Stomach smooth muscle (tissue), 2 donors: ENCODE results near the gene C16orf92.
"Not testable (repeated sequence)": the region's sequence is repeated elsewhere in the genome, so short reads cannot be mapped to it uniquely, and the experiment has no call there.

Source experiments
- H3K27ac ChIP-seq: one replicate; pipeline ENCODE4 v1.7.0; 2013; ENCODE audit warnings: mild to moderate bottlenecking, low read length, inconsistent platforms
- H3K27me3 ChIP-seq, 2 donors: one replicate each; pipeline ENCODE4 v1.7.0; 2013; ENCODE audit warnings: low read length in 2 of 2; ENCODE audit not compliant: insufficient read depth in 2 of 2, control insufficient read depth in 1 of 2
- H3K36me3 ChIP-seq, 2 donors: one replicate each; pipeline ENCODE4 v1.7.0; 2013; ENCODE audit warnings: low read length in 2 of 2; ENCODE audit not compliant: control insufficient read depth in 2 of 2, insufficient read depth in 2 of 2
- H3K4me1 ChIP-seq: one replicate; pipeline ENCODE4 v1.7.0; 2013; ENCODE audit warnings: low read length; ENCODE audit not compliant: control insufficient read depth, insufficient read depth
- H3K4me3 ChIP-seq, 2 donors: one replicate each; pipeline ENCODE4 v1.7.0; 2013; ENCODE audit warnings: low read length in 2 of 2
- H3K9ac ChIP-seq, 2 donors: one replicate each; pipeline ENCODE4 v1.7.0; 2013; ENCODE audit warnings: low read length in 2 of 2, mild to moderate bottlenecking in 1 of 2
- H3K9me3 ChIP-seq, 2 donors: one replicate each; pipeline ENCODE4 v1.7.0; 2013; ENCODE audit warnings: low read length in 2 of 2; ENCODE audit not compliant: control insufficient read depth in 2 of 2
- donor health status: healthy.
- donor health status: Pancreatic carcinoma.

The C16orf92 gene

DNA sequence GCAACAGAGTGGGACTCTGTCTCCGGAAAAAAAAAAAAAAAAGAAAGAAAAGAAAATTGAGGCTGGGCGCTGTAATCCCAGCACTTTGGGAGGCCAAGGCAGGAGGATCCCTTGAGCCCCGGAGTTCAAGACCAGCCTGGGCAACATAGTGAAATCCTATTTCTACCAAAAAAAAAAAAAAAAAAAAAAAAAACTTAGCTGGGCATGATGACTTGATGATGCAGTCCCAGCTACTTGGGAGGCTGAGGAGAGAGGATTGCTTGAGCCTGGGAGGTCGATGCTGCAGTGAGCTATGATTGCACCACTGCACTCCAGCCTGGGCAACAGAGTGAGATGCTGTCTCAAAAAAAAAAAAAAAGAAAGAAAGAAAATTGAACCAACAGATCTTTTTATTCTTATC lies 5.1 kb upstream of the C16orf92 start:
- not testable (repeated sequence) for H3K27ac ChIP-seq, H3K36me3 ChIP-seq, H3K9ac ChIP-seq, H3K9me3 ChIP-seq, H3K4me3 ChIP-seq, H3K27me3 ChIP-seq
- H3K4me1 ChIP-seq, result peaks cover 11% of the 10 kb centered on the region

DNA sequence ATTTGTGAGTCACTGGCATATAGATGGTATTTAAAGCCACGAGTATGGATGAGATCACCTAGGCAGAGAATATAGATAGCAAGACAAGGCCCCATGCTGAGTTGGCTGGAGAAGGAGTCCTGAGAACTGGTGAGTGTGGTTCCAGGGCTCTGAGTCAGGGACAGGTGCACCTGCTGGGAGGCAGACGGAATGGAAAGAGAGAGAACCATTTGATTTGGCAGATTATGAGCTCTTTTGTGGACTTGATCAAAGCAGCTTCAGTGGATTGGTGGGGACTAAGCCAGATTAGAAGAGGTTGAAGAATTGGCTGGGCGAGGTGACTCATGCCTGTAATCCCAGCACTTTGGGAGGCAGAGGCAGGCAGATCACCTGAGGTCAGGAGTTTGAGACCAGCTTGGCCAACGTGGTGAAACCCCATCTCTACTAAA lies 4.3 kb upstream of the C16orf92 start:
- H3K4me3 ChIP-seq, result no peak overlapping the region
- H3K9me3 ChIP-seq, result no peaks in the 10 kb centered on the region
- no peak overlapping the region for H3K9ac ChIP-seq
- H3K4me1 ChIP-seq, result peaks cover 11% of the 10 kb centered on the region
- H3K27ac ChIP-seq, result no peak overlapping the region
- no peaks in the 10 kb centered on the region for H3K36me3 ChIP-seq
- no peaks in the 10 kb centered on the region for H3K27me3 ChIP-seq

GRCh38 chr16:30023586-30023985 lies 588 bp downstream of the C16orf92 start:
- Histone ChIP-seq H3K27me3 (peaks cover 6 to 12% of the 10 kb centered on the region in 2 donors), H3K36me3 (no peaks in the 10 kb centered on the region), H3K9me3 (no peaks in the 10 kb centered on the region)

DNA sequence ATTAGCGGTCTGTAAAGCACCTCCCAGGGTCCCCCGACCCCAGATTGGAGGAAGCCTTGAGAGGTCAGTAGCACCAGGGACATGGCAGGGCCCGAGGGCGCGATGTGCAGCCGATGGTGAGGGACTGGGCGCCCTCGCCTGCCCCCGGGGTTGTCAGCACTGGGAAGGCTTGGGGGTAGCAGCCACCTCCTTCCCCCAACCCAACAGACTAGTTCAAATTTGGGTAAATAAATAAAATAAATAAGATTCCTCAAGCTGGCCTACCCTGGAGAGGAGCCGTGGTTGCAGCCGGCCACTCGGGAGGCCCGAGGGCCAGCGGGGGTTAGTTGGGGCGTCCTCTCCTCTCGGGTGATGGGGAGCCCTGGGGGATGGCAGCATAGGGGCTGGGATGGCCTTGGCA lies 1.5 kb downstream of the C16orf92 start:
- Histone ChIP-seq H3K27me3 (peaks cover 15% of the 10 kb centered on the region in 2 donors), H3K4me1 (peaks cover 13% of the 10 kb centered on the region), H3K9ac (no peak overlapping the region), H3K27ac (no peak overlapping the region), H3K36me3 (no peaks in the 10 kb centered on the region), H3K9me3 (no peaks in the 10 kb centered on the region), H3K4me3 (no peak overlapping the region)

More at GRCh38 chr16:30023586-30023985, 588 bp downstream of the C16orf92 start:
- peaks cover 13% of the 10 kb centered on the region for H3K4me1 ChIP-seq
- H3K27ac ChIP-seq, result no peak overlapping the region
- H3K4me3 ChIP-seq, result no peak overlapping the region
- H3K9ac ChIP-seq, result no peak overlapping the region

DNA sequence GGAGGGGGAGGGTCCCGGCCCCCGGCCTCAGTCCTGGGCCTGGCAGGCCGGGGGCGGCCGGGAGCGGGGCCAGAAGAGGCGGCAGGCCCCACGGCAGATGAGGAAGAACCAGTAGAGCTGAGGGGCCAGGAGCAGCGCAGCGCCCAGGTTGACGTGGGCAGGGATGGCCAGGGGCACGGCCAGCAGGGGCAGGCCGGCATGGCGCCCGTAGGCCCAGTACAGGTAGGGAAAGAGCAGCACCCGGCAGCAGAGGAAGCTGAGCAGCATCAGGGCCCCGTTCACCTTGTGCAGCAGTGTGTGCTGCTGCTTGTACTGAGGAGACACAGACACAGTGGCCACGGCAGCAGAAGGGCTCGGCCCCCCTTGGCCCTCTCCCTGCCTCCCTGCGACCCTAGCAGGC lies 2.2 kb downstream of the C16orf92 start:
- H3K27me3 ChIP-seq, result peaks cover 22% of the 10 kb centered on the region in 2 donors
- H3K9me3 ChIP-seq, result no peaks in the 10 kb centered on the region
- H3K4me1 ChIP-seq, result peaks cover 13% of the 10 kb centered on the region
- H3K4me3 ChIP-seq, result no peak overlapping the region
- H3K36me3 ChIP-seq, result no peaks in the 10 kb centered on the region
- no peak overlapping the region for H3K27ac ChIP-seq
- no peak overlapping the region for H3K9ac ChIP-seq

- Histone ChIP-seq H3K9me3 (no peaks in the 10 kb centered on the region), H3K4me3 (no peak overlapping the region), H3K27me3 (peaks cover 23 to 25% of the 10 kb centered on the region in 2 donors), H3K4me1 (peaks cover 13% of the 10 kb centered on the region), H3K9ac (no peak overlapping the region), H3K27ac (no peak overlapping the region), H3K36me3 (no peaks in the 10 kb centered on the region)
Observed at GRCh38 chr16:30025574-30025973, 2.6 kb downstream of the C16orf92 start.

- peaks cover 26 to 32% of the 10 kb centered on the region in 2 donors for H3K27me3 ChIP-seq
- no peak overlapping the region for H3K4me3 ChIP-seq
- H3K9me3 ChIP-seq, result no peaks in the 10 kb centered on the region
- peaks cover 12% of the 10 kb centered on the region for H3K4me1 ChIP-seq
- H3K36me3 ChIP-seq, result no peaks in the 10 kb centered on the region
- no peak overlapping the region for H3K27ac ChIP-seq
- H3K9ac ChIP-seq, result no peak overlapping the region
Observed at GRCh38 chr16:30026449-30026848, 3.5 kb downstream of the C16orf92 start.

GRCh38 chr16:30027588-30028437 lies 4.8 kb downstream of the C16orf92 start:
- H3K36me3 ChIP-seq, result no peaks in the 10 kb centered on the region
- peaks cover 38 to 45% of the 10 kb centered on the region in 2 donors for H3K27me3 ChIP-seq
- H3K27ac ChIP-seq, result no peak overlapping the region
- H3K9ac ChIP-seq, result no peak overlapping the region
- no peak overlapping the region for H3K4me3 ChIP-seq
- H3K9me3 ChIP-seq, result no peaks in the 10 kb centered on the region
- H3K4me1 ChIP-seq, result peaks cover 10% of the 10 kb centered on the region

DNA sequence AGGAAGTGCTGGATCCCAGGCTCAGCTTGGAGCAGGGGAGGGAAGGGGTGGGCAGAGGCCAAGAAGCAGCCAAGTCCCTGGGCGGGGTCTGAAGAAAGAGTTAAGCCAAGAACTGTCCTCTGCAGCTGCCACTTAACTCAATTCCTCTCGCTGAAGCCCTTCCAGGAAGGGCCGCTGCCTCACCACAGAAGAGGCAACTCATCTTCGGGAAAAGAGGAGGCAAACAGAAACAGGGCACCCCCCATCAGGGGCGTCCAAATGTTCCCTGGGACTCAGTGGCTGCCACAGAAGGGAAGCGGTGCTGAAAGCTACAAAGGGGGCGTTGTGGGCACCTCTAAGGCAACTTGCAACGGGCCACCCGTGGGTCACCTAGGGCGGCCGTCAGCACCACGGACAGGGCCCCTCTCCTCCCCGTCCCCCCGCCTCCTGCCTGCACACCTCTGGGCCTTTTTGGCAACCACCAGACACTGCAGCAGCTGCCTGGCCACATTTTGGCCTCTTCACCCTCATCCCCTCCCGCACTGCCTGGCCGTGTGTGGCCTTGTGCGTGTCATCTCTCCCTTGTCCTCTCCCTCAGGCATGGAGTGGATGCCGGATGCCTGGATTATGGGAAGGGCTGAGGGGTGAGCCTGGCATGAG lies 5.6 kb downstream of the C16orf92 start:
- Histone ChIP-seq H3K4me1 (peaks cover 10% of the 10 kb centered on the region), H3K4me3 (no peak overlapping the region), H3K36me3 (no peaks in the 10 kb centered on the region), H3K9ac (no peak overlapping the region), H3K27me3 (peaks cover 44 to 52% of the 10 kb centered on the region in 2 donors), H3K27ac (no peak overlapping the region), H3K9me3 (no peaks in the 10 kb centered on the region)

GRCh38 chr16:30030011-30030685 lies 7.2 kb downstream of the C16orf92 start:
- Histone ChIP-seq H3K27ac (no peak overlapping the region), H3K27me3 (peaks cover 50 to 54% of the 10 kb centered on the region in 2 donors), H3K4me1 (peaks cover 10% of the 10 kb centered on the region), H3K36me3 (no peaks in the 10 kb centered on the region), H3K9ac (no peak overlapping the region), H3K4me3 (no peak overlapping the region), H3K9me3 (no peaks in the 10 kb centered on the region)
